ENCODE results near the gene ZHX3.

ZHX3 gene

DNA sequence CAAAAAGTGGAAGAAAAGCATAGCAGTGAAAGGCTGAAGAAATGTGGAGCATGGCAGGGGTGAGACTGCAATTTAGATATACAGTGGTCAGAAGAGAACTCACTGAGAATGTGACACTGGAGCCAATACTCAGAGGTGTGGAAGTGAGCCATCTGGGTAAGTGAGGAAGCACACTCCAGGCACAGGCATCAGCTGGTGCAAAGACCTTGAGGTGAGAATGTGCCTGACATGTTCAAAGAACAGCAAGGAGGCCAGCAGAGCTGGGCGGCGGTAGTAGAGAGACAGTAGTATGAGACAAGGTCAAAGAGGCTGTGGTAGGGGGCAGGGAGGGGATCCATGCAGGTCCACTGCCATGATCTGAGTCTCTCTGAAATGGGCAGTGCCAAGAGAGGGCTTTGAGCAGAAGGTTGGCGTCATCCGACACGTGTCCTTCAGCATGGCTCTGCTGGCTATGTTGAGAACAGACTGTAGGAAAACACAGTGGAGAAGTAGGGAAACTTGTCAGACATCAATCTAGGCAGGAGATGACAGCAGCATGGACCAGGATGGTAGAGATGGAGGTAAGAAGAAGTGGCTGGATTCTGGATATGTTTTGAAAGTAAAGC, 95.8 kb downstream of the ZHX3 start:
- no peak for DNase-seq

DNA sequence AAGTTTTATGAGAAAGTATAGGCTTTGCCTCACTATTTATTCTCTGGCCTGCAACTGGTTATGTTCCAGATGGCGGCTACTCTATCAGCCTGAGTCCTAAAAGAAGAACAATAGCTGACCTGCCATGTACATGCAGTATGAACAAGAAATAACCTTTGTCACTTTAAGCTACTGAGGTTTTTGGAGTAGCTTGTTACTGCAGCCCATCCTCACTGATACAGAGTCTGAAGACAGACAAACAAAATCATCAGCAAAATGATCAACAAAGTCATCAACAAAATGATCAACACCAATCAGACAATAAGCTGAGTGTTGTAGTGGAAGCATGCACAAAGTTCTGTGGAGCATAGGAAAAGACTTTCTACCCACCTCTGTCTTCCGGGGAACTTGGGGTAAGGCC, 97.7 kb downstream of the ZHX3 start:
- no peak for DNase-seq

DNA sequence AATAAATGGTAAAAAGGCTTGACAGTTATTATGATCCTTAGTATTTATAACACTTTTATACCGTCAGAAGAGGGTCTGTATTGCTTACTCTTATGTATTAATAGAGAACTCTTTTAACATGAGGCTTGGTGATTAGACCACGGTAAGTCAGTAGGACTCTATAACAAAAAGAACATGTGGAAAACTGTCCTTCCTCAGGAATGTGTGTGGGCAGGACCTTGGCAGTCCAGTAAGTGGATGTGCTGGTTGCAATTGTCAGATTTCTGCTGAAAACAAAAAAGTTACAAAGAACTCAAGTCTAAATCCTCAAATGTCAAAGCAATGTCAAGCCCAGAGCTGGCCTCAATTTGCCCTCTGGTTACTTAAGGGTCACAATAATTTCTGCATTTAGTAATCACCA, 99.1 kb downstream of the ZHX3 start:
- DNase-seq = no peak

DNA sequence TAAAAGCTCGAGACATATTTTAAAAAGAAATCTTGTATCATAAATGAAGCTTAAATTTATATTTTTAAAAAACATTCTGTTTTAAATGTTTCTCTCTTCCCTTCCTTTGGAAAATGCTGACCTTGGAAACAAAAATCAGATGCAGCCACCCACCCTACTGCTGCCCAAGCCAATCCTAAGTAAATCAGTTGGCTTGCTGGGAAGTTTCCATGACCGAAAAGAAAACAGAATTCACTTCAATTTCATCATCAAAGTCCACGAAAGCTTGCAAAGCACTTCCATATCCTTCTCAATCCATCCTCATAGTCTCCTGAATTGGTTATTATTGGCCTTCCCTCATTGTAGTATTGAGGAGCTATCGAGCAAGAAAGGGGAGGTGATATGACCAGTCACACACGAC, 100.1 kb downstream of the ZHX3 start:
- no peak for DNase-seq

DNA sequence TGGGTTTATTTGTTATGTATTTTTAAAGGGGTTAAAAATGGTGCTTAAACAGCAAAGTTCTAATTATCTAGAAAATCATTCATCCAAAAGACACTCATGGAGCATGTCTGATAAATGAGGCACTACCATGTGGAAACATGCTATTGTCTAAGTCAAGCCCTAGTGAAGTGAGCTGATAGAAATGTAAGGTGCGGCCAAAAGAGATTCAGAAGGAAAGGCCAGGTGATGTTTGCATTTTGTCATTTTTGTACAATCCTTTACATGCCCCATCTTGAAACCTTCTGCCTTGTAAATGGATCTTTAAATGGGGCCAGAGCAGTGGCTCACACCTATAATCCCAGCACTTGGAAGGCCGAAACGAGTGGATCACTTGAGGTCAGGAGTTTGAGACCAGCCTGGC, 102.9 kb downstream of the ZHX3 start:
- DNase-seq = no peak

DNA sequence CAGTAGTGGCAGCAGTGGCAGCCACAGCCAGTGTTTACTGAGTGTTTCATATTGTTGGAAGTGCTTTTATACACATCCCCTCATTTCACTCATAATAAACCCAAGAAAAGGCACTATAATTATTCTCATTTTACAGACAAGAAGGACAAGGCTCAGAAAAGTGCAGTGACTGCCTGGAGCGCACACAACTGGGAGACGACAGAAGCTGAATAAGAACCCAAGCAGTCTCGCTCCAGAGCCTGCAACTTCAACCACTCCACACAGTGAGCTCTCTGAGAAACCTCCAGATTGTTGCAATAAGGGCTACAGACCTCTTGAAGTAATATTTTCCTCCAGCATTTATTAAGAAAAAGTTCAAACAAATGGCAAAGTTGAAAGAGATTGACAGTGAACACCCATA, 103.3 kb downstream of the ZHX3 start:
- no peak for DNase-seq

DNA sequence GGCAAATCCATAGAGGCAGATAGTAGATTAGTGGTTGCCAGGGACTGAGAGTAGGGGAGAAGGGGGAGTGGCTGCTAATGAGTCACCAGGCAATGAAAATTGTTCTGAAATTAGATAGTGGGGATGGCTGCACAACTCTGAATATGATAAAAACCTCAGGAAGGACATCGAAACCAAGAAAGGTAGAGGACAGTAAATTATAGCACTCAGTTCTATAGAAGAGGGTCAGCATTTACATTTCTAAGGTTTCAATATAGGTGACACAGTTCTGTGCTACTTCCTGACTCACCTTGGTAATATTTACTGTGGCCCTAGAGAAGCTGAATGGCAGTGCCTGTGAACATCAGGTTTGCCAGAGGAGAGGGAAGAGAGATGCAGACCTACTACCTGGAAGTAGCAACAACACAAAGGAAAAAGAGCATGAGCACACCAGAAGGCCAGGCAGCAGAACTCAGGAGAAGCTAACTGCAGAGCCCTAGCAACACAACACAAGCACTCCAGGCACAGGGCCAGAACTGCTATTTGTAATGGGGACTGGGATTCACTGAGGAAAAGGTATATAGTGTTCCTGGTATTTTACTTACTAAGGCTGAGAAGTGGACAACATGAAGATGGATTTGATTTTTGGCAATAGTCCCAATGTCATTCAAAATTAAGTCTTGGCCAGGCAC, 104.2 kb downstream of the ZHX3 start:
- DNase-seq = no peak

DNA sequence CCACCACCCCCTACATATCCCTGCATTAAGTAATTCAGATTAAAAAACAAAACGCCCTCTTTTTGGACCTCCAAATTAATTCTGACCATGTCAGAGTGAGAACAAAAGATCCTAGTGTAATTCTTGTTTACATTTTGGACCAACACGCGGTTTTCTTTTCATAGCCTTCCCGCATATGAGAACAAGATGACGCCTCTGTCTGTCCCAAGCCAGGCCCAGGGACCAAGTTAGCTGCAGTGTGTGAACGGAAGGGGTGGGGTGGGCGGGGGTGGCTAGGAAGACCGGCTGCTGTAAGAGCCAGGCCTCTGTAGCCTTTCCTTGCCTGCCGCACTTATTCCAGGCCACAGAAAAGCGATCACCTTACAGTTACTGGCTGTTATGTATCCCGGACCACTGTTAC, 112.2 kb downstream of the ZHX3 start:
- no peak for DNase-seq

DNA sequence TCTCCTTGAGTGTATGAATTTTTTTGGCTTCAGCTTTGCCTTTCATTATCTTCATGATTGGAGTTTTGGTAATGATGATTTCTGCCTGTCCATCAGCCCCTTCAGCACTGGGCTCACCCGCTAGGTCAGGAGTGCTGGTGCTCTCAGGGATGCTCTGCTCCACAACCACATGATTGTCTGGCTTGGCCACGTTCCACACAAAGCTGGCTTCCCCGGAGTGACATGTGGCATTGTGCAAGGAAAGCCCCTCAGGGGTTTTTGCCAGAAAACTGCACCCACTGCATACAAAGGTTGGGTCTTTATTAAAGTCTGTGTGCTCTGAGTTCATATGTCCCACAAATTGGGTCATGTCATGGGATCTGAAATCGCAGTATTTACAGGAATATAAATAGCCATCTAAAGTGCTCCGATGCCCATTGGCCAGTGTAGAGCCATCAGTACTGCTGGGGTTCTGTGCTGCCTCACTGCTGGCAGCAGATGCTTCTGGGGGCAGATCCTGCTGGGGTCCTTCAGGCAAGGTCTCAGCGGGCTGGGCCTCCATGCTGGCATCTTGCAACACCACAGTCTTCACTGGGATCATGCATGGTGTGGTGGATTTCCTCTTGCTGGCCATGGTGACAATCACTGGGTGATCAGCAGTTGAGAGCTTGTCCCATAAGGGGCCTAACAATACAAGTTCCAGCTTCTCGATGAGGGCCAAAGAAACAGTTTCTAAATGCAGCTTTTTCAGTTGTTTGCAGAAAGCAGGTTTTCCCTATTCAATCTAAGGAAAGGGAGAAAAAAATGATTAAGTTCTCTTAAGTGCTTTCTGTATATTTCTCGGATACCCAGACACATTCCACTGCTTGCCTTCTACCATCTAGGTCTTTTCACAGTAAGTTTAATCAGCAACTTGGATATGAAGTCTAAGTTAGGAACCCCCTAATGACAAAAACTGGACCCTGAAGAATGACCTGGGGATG, 112.9 kb downstream of the ZHX3 start:
- no peak for DNase-seq

DNA sequence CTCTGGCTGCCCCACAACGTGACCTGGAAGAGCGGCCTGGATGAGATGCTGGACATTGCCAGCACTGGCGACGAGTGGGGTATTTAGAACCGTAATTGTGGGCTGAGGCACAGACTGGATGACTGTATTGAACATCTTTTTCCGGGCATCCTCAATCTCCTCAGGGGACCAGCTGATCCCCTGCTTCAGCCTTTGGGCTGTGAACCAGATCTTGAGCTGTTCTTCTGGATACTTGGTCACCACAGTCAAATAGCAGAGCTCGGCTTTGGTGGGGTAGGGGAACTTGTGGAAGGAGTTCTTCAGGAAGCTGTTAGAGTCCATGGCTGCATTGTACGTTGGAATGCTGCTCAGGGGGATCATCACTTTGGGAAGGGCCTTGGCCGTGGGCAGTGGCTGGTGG, 113.9 kb downstream of the ZHX3 start:
- no peak for DNase-seq

DNA sequence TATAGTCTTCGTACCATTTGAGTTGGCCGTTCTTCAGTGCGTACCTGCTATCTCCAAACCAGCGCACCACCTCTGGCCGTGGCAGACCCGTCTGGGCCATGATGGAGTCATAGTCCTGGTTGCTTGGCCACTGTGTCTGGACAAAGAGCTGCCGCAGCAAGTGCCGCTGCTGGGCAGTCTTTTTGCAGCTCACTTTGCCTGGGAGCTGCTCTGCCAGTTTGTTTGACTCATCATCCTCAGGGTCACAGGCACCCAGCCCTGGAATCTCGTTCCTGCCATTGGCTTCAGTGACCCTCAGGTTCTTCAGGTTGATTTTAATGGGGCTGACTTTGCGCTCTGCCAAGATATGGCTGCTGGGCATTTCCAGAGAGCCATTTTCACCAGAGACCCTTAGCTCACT, 115.1 kb downstream of the ZHX3 start:
- DNase-seq = no peak

DNA sequence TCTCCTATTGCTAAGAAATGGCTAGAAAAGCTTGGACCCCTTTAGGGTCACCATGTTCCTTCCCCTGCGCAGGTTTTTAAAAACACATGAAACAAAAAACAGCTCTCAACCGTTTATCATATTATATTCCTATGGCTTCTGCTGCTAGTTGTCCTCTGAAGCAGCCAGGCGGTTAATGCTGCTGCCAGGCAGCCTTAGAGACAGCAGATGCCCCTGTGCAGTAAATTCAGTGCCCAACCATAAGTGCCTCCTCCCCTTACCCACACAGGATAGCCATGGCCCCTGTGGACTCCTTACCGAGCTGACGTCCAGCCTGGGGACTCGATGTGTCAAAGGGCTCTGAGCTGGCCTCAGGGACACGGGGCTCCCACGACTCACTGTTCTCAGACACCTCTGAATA, 115.8 kb downstream of the ZHX3 start:
- DNase-seq = no peak

DNA sequence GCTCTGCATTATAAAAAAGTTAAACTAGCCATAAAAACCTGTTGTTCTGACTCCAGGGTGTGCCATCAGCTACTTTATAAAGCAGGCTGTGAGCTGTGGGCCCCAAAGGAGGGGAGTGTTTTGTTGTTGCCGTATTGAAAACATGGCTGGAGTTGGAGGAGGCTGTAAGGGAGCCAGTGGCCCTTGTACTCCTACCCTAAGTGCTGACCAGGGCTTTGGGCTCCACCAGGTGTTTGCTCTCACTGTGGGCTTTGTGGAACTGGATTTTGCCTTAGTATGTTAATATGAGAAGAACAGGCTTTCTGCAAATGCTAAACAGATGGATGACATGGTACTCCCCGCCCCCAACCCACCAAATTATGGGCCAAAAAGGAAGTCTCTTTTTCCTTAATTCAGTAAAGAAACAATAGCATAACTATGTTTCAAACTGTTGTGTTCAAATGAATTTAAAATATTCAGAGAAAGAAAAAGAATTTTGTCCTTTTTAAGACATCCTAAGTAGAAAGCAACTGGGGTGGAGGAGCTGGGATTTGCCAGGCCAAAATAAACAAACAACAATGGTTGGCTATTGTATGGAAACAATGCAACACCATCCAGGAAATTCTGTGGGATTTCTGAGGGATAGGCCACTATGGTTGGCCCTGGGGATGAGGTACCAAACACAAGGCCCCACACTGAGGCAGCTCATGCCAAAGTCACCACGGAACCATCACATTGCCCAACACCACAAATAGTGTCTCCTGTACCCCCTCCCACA, 116.9 kb downstream of the ZHX3 start:
- DNase-seq = no peak

DNA sequence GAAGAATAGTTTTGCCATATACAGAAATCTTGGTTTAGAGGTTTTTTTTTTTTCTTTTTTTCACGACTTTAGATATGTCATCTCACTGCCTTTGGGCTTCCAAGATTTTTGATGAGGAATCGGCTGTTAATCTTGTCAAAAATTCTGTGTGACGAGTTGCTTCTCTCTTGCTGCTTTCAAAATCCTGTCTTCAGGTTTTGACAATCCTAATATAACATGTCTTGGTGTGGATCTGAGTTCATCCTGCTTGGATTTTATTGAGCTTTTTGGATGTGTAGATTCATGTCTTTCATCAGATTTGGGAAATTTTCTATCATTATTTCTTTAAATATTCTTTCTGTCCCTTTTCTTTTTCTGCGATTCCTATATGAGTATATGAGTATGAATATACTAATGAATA, 119.1 kb downstream of the ZHX3 start:
- DNase-seq = no peak

DNA sequence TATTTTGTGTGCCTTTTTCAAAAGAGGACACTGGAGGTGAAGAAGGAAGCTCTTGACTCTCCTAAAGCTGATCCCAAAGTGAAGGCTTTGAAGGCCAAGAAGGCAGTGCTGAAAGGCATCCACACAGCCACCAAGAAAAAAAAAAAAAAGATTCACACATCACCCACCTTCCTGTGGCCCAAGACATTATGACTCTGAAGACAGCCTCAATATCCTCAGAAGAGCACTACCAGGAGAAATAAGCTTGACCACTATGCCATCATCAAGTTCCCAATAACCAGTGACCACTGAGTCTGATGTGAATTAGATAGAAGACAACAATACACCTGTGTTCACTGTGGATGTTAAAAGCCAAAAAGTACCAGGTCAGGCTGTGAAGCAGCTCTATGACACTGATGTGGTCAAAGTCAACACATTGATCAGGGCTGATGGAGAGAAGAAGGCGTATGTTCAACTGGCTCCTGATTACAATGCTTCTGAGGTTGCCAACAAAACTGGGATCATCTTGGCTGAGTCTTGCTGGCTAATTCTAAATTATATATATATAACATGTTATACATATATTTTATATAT, 120.8 kb downstream of the ZHX3 start:
- DNase-seq = no peak

DNA sequence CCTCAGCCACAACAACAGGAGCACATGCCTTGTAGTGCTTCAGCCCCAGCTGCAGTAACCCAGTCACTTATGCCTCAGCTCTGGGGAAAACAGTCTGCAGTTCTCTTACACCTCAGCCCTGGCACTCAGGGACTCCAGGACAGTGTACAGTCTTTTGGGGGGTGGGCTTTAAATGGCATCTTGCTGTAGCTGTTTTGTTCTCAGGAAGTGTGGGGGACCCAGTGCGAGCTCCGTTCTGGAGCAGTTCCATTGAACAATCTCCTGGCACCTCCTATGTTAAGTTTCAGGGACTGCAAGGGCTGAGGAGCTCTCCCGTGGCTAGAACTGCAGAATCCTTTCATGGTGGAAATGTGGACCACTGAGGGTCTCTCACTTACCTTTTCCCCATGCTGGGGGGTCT, 125.0 kb downstream of the ZHX3 start:
- no peak for DNase-seq

DNA sequence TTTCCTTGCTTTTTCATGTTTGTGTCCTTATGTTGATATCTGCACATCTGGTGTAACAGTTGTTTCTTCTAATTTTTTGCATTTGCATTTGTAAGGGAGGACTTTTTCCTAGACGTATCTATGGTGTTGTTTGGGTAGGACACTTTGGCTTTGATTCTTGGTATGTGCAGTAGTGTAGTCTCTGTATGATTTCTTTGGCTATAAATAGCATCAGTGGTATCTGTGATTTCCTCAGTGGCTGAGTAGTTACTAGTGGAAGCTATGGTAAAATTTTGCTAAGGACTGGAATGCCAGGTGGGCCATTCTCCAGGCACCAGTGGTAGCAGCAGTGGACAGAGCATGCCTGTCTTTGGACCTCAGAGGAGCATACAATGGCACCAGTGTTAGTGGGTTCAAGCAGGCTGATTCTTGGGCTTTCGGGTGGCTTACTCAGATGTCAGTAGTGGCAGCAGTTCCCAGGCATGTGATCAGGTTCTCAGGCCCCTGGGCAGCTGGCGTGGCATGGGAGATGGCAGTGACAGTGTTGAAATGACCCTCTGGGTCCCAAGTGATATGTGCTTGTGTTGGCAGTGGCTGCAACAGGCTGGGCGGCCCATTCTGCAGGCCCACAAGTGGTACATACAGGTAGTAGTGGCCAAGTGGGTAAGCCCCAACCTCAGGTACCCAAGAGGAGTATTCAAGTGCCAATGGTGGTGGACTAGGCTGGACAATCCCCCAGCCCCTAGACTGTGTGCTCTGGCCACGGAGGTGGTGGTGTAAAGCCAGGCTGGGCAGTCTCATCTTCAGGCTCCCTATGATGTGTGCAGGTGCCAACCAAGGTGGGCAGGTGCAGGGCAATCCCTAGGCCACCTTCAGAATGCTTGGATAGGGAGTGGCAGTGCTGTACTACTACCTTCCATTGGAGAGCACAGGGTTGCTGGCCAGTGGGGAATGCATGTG, 125.7 kb downstream of the ZHX3 start:
- DNase-seq = no peak

DNA sequence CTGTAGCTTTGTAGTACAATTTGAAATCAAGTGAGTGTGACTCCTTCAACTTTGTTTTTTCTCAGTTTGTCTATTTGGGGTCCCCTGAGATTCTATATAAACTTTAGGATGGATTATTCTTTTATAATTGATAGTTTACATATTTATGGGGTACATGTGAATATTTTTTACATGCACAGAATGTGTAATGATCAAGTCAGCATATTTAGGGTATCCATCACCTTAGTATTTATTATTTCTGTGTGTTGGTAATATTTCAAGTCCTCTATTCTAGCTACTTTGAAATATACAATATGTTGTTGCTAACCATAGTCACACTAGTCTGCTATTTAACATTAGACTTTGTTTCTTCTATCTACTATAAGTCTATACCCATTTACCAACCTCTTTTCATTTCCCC, 129.9 kb downstream of the ZHX3 start:
- no peak for DNase-seq

DNA sequence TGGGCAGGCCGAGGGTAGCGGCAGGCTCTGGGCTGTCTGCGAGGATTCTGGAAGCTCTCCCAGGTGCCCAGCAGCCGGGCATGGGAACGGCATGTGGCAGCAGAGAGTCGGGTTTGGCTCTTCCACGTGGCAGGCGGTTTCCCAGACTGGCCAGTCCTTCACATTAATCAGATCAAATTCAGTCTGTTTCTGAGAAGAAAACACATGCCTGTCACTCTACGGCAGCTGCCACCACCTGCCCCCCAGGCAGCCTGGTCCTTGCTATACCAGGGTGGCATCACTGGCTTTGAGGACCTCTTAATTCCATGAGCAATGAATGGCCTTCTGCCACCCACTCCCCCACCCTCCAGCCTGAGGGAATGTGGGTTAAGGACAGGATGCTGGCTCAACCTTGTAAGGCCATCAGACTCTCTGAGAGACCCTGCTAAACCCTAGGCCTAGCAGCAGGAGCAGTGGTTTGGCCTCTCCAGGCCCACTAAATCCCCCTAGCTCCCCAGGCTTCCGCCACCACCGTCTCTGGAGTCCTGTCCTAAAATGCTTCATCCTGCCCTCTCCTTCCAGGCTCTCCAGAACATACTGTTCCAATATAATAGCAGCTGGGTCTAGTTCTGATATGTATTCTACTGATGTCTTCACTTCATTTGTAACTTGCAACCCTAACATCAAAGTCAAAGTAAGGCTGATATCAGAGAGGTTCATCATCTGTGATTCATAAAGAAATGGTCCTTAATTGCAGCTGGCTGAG, 132.3 kb downstream of the ZHX3 start:
- DNase-seq = no peak

DNA sequence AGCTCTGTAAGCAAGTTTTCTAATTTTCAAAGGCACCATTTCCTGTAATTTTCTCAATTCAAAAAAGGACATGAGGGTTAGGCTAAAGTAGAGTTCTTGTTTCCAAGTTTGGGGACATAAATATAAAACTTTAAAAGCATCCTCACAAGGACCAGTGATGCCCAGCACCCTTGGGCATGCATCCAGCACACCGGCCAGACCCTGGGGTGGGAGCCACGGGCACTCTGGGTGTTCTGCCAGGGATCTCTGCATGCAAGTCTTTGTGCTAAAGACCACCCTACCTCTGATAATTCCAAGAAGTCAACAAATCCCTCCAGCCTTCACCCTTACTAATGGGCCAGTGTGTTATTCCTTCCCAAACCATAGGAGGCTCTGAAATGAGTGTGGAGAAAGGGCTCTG, 133.7 kb downstream of the ZHX3 start:
- no peak for DNase-seq

DNA sequence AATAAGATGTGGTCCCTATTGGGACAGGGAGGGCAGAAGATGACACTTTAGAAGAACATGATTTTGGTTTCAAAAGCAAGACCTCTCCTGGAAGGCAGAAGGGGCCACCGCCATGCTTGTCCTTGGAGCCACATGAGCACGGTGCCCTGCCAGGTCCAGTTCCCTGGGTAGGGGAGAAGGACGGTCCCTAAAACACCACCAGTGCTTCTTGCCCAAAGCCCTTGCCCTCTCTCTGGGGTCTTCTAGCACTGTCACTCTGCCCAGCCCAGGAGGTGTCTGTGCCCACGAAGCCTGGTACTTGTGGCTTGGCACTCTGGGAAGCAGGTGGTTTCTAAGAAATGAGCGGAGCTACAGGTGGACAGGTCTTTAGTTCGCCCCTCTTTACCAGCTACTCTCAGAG, 134.1 kb downstream of the ZHX3 start:
- DNase-seq = no peak

Measured in stimulated activated CD4-positive, alpha-beta T cell treated with anti-CD3 and anti-CD28 coated beads, Interleukin-1b, Interleukin-23, amount 100 ng/mL, for 48 hours (primary cell).